A673 (cell line): ENCODE results near the gene REN. TPM values are rescaled to one million over a fixed set of nuclear protein-coding genes. Genes with fewer than 3 reads are reported as not detected.

ENCODE experiments used
- BruUV-seq: library from RNA; stranded (reverse); fragments of 400-500 nt; replicated peaks from 2 replicates; lab custom pipeline; 2021; lab: Mats Ljungman, UMichigan
- CTCF ChIA-PET: fragments of 300-600 bp; sonication (Branson Sonifier 250); formaldehyde crosslinking; loops from one replicate; lab custom pipeline; 2022; ENCODE audit warnings: antibody characterized with exemption; lab: Charles Lee
- POLR2A ChIA-PET: fragments of 300-600 bp; sonication (Branson Sonifier 250); formaldehyde crosslinking; loops from one replicate; lab custom pipeline; 2022; ENCODE audit warnings: antibody characterized with exemption; ENCODE audit not compliant: low non-redundant PET; lab: Charles Lee
- DNase-seq: peaks from one replicate; pipeline ENCODE4 v3.0.0-alpha.2; 2015; ENCODE audit warnings: low spot score
- H3K27ac ChIP-seq: fragments of 200-600 bp; sonication (generic); 2 replicates; pipeline ENCODE4 v1.5.1; 2016; ENCODE audit warnings: mixed run types, low read depth, mild to moderate bottlenecking, mixed read lengths, antibody characterized with exemption, low read length; ENCODE audit not compliant: poor library complexity, severe bottlenecking
- H3K27me3 ChIP-seq: fragments of 200-600 bp; sonication (generic); replicated peaks from 2 replicates; pipeline ENCODE4 v1.6.1; 2017; ENCODE audit warnings: mixed run types, low read depth, mild to moderate bottlenecking, mixed read lengths, antibody characterized with exemption, low read length; ENCODE audit not compliant: insufficient read depth, poor library complexity
- H3K36me3 ChIP-seq: fragments of 200-600 bp; sonication (generic); 2 replicates; pipeline ENCODE4 v1.6.1; 2016; ENCODE audit warnings: mixed run types, mild to moderate bottlenecking, mixed read lengths, antibody characterized with exemption, low read length; ENCODE audit not compliant: insufficient read depth, poor library complexity, severe bottlenecking
- H3K4me1 ChIP-seq: fragments of 200-600 bp; sonication (generic); 2 replicates; pipeline ENCODE4 v1.6.1; 2017; ENCODE audit warnings: mixed run types, mild to moderate bottlenecking, mixed read lengths, antibody characterized with exemption, low read length; ENCODE audit not compliant: insufficient read depth, poor library complexity, severe bottlenecking
- H3K4me3 ChIP-seq: fragments of 200-600 bp; sonication (generic); 2 replicates; pipeline ENCODE4 v1.5.1; 2016; ENCODE audit warnings: low read depth, mixed run types, mild to moderate bottlenecking, mixed read lengths, low read length; ENCODE audit not compliant: poor library complexity, severe bottlenecking
- H3K9me3 ChIP-seq: fragments of 200-600 bp; sonication (generic); 2 replicates; pipeline ENCODE4 v1.6.1; 2016; ENCODE audit warnings: mixed run types, low read depth, mild to moderate bottlenecking, mixed read lengths, antibody characterized with exemption, low read length; ENCODE audit not compliant: poor library complexity, severe bottlenecking
- CTCF ChIP-seq: fragments of 300-800, 200-600 bp; sonication (generic); conservative IDR thresholded peaks from 2 replicates; pipeline ENCODE4 v1.5.1; 2017; ENCODE audit warnings: low read depth, mild to moderate bottlenecking, antibody characterized with exemption, low read length, moderate library complexity, mixed read lengths
- EZH2 ChIP-seq: fragments of 200-600 bp; sonication (generic); IDR thresholded peaks from 2 replicates; pipeline ENCODE4 v1.6.1; 2017; ENCODE audit warnings: borderline replicate concordance, low read depth, mild to moderate bottlenecking, mixed read lengths, antibody characterized with exemption, low read length; ENCODE audit not compliant: poor library complexity, severe bottlenecking
- intact Hi-C: fragments of 100-400 bp; cut with micrococcal nuclease; formaldehyde crosslinking; loops from one replicate; pipeline ENCODE4 v1.10.0; 2022; ENCODE audit not compliant: unreplicated experiment
- total RNA-seq: library from RNA; stranded (reverse); gene quantifications from 2 replicates; pipeline ENCODE4 v1.2.3, GENCODE V29; 2021

REN gene
- total RNA-seq, 1 experiment from 2014 or later = not detected

- H3K4me3 ChIP-seq = no peak overlapping the region
- BruUV-seq = no TSS peak
- no peak overlapping the region for H3K27ac ChIP-seq
- ChIA-PET CTCF (interaction anchor here (3.2 kb wide), 1 partner anchor 255 kb away, joined by 74 read pairs; no protein-coding TSS in a partner anchor), POLR2A (interaction anchor here (0.6 kb wide), 1 partner anchor 206 kb away, joined by 3 read pairs; no protein-coding TSS in a partner anchor)
- H3K4me1 ChIP-seq = peaks cover 36% of the 10 kb centered on the region
- H3K36me3 ChIP-seq = no peaks in the 10 kb centered on the region
- no peak for TF ChIP-seq EZH2
- TF ChIP-seq CTCF = no peak
- H3K27me3 ChIP-seq = no peaks in the 10 kb centered on the region
- no peaks in the 10 kb centered on the region for H3K9me3 ChIP-seq
- intact Hi-C loops = loop anchor here (1.0 to 10.0 kb wide), 2 partner anchors 266 to 402 kb away; partner anchors contain the start of gene SNRPE
- DNase-seq = no peak
These were observed 39.2 kb downstream of the REN start for GRCh38 chr1:204126956-204127355.

DNA sequence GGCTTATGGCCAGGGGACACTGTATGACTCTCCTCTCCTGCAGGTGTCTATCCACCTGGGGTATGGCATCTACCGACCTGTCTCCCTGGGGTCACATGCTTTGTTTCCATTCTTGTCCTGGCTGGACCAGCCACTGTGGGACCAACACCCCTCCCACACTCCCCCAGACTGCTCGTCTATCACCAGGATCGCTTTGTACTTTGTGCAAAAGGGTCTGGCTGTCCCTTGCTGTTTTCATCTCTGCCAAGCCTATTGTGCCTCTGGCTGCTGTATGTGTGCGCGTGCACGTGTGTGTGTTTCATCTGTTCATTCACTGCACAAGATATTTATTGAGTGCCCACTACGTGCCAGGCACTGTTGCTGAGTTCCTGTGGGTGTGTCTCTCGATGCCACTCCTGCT, 39.8 kb downstream of the REN start:
- TF ChIP-seq CTCF (no peak), EZH2 (no peak)
- Histone ChIP-seq H3K9me3 (no peaks in the 10 kb centered on the region), H3K27me3 (no peaks in the 10 kb centered on the region), H3K4me3 (no peak overlapping the region), H3K4me1 (peaks cover 36% of the 10 kb centered on the region), H3K36me3 (no peaks in the 10 kb centered on the region), H3K27ac (no peak overlapping the region)
- ChIA-PET POLR2A (no interaction called here), CTCF (no interaction called here)
- BruUV-seq = no TSS peak
- no peak for DNase-seq
- intact Hi-C loops = loop anchor here (10.0 kb wide), 1 partner anchor 402 kb away; no protein-coding TSS in a partner anchor

GRCh38 chr1:204125759-204126351, 40.3 kb downstream of the REN start:
- TF ChIP-seq EZH2 (no peak), CTCF (no peak)
- Histone ChIP-seq H3K27me3 (no peaks in the 10 kb centered on the region), H3K36me3 (no peaks in the 10 kb centered on the region), H3K4me1 (peaks cover 31% of the 10 kb centered on the region), H3K27ac (no peak overlapping the region), H3K4me3 (no peak overlapping the region), H3K9me3 (no peaks in the 10 kb centered on the region)
- no TSS peak for BruUV-seq
- no peak for DNase-seq
- POLR2A ChIA-PET = no interaction called here
- CTCF ChIA-PET = no interaction called here
- intact Hi-C loops = loop anchor here (10.0 kb wide), 1 partner anchor 401 kb away; no protein-coding TSS in a partner anchor
